ENCODE results near the gene MTG2. TPM values are rescaled to one million over a fixed set of nuclear protein-coding genes. Genes with fewer than 3 reads are reported as not detected.

The MTG2 gene
- total and polyA plus RNA-seq, 2 of the 13 experiments (the other 11 are each of a cell fraction or from before 2014, with no cell fraction given) = 20.4 to 37.8 TPM

DNA sequence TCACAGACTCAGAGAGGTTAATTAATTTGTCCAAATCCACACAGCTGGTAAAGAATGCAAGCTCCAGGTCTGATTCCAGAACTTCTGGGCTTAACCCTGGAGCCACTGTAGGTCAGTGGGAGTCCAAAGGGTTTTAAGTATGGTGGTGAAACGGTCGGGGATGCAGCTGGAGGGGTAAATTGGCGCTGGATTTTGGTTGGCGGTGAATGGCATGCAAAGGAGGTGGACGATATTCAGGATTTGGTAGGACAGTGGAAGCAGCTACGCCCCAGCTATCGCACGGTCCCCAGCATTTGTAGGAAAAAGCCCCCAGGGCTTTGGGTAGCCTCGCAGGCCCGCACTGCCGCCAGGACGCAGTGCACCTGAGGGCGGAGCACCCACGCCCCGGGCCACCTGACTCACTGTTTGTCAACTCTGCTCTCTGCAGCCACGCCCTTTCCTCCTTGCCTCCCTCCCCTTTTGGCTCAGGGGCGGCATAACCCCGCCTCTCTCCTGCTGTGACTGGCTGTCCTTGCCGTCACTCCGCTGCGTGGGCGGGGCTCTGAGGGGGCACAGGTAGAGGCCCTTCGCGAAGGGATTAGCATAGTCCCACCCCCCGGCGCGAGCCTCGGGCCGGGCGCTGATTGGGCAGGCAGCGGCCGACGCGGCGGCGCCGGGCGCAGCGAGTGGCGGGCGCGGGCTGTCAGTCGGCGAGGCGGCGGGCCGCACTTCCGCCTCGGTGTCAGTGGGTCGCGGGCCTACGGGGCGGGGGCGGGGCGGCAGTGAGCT, 55.2 kb downstream of the MTG2 start, which contains the start of gene OSBPL2 (continued):
- TF ChIP-seq GABPA (IDR thresholded peaks at IDR 0.05; ENCODE audit: low read depth, low read length) (peak; percentile 86), GABPA (CRISPR knock-in tag; IDR thresholded peaks at IDR 0.05; ENCODE audit: low read depth) (peak; percentile 86), ZNF788 (CRISPR knock-in tag; IDR thresholded peaks at IDR 0.05; ENCODE audit: borderline replicate concordance) (peak; percentile 10), ZNF616 (CRISPR knock-in tag; IDR thresholded peaks at IDR 0.05; ENCODE audit: low read depth) (peak; percentile 19; the same call in 1 of the 2 replicates), PRPF4 (IDR thresholded peaks at IDR 0.05; ENCODE audit: low read depth, low read length, poor library complexity, severe bottlenecking) (no peak), SSRP1 (CRISPR knock-in tag; IDR thresholded peaks at IDR 0.05) (no peak), NR3C1 (CRISPR knock-in tag; IDR thresholded peaks at IDR 0.05) (no peak), ZNF333 (CRISPR knock-in tag; IDR thresholded peaks at IDR 0.05; ENCODE audit: borderline replicate concordance) (no peak), GABPB1 (CRISPR knock-in tag; IDR thresholded peaks at IDR 0.05) (peak; percentile 90), GMEB2 (CRISPR knock-in tag; IDR thresholded peaks at IDR 0.05; ENCODE audit: low read depth) (no peak), TMF1 (CRISPR knock-in tag; IDR thresholded peaks at IDR 0.05; ENCODE audit: low read depth) (peak; percentile 51; the same call in 1 of the 2 replicates), ELF4 (CRISPR knock-in tag; IDR thresholded peaks at IDR 0.05; ENCODE audit: borderline replicate concordance) (no peak), ZNF512 (CRISPR knock-in tag; IDR thresholded peaks at IDR 0.05) (no peak), ZNF451 (CRISPR knock-in tag; IDR thresholded peaks at IDR 0.05) (peak; percentile 75; the same call in 1 of the 2 replicates), KMT2B (CRISPR knock-in tag; IDR thresholded peaks at IDR 0.05) (no peak; the same call in 1 of the 2 replicates), NFYC (CRISPR knock-in tag; IDR thresholded peaks at IDR 0.05) (peak; percentile 95), SP140L (CRISPR knock-in tag; IDR thresholded peaks at IDR 0.05; ENCODE audit: borderline replicate concordance) (peak; percentile 28; the same call in 1 of the 2 replicates), ZNF574 (CRISPR knock-in tag; IDR thresholded peaks at IDR 0.05) (peak; percentile 63)
- TF ChIP-seq, protein P1, sequence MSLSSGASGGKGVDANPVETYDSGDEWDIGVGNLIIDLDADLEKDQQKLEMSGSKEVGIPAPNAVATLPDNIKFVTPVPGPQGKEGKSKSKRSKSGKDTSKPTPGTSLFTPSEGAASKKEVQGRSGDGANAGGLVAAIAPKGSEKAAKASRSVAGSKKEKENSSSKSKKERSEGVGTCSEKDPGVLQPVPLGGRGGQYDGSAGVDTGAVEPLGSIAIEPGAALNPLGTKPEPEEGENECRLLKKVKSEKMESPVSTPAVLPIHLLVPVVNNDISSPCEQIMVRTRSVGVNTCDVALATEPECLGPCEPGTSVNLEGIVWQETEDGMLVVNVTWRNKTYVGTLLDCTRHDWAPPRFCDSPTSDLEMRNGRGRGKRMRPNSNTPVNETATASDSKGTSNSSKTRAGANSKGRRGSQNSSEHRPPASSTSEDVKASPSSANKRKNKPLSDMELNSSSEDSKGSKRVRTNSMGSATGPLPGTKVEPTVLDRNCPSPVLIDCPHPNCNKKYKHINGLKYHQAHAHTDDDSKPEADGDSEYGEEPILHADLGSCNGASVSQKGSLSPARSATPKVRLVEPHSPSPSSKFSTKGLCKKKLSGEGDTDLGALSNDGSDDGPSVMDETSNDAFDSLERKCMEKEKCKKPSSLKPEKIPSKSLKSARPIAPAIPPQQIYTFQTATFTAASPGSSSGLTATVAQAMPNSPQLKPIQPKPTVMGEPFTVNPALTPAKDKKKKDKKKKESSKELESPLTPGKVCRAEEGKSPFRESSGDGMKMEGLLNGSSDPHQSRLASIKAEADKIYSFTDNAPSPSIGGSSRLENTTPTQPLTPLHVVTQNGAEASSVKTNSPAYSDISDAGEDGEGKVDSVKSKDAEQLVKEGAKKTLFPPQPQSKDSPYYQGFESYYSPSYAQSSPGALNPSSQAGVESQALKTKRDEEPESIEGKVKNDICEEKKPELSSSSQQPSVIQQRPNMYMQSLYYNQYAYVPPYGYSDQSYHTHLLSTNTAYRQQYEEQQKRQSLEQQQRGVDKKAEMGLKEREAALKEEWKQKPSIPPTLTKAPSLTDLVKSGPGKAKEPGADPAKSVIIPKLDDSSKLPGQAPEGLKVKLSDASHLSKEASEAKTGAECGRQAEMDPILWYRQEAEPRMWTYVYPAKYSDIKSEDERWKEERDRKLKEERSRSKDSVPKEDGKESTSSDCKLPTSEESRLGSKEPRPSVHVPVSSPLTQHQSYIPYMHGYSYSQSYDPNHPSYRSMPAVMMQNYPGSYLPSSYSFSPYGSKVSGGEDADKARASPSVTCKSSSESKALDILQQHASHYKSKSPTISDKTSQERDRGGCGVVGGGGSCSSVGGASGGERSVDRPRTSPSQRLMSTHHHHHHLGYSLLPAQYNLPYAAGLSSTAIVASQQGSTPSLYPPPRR (CRISPR knock-in tag; IDR thresholded peaks at IDR 0.05; ENCODE audit: borderline replicate concordance) = peak; percentile 13; the same call in 1 of the 2 replicates

Measured in HepG2 (cell line).